HTR-8/SVneo (cell line): ENCODE results near the gene CDY1.
"Not testable (repeated sequence)": the region's sequence is repeated elsewhere in the genome, so short reads cannot be mapped to it uniquely, and the experiment has no call there.

Experiments
- DNase-seq: peaks from one replicate; pipeline ENCODE4 v3.0.0; 2011; ENCODE audit warnings: low spot score, mixed read lengths; ENCODE audit not compliant: insufficient read length
- FAIRE-seq: peaks from 2 replicates; lab custom pipeline; 2011; peaks lifted over from hg19 to GRCh38; lab: Jason Lieb, UNC

Gene CDY1, protein sequence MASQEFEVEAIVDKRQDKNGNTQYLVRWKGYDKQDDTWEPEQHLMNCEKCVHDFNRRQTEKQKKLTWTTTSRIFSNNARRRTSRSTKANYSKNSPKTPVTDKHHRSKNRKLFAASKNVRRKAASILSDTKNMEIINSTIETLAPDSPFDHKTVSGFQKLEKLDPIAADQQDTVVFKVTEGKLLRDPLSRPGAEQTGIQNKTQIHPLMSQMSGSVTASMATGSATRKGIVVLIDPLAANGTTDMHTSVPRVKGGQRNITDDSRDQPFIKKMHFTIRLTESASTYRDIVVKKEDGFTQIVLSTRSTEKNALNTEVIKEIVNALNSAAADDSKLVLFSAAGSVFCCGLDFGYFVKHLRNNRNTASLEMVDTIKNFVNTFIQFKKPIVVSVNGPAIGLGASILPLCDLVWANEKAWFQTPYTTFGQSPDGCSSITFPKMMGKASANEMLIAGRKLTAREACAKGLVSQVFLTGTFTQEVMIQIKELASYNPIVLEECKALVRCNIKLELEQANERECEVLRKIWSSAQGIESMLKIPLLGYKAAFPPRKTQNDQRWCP

DNA sequence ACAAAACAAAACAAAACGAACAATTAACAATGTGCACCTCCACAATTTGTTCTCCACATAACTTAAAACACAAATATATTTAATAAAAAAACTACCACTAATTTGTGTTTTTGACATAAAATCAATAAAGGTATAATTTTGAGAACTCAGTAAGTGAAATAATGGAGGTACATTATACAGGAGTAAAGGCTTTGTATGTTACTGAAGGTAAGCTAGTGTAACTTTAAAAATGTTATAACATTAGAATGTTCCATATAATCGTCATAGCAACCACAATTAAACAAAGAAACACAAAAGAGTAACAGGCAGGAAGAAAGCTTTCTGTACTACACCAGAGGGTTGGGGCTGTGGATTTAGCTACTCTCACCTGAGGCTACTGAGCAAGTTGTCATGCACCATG is at the start of gene CDY1:
TSS of gene CDY1 (plus strand) at position 301 of the 400 bp plus-strand sequence. CDS start 326 bp downstream, outside the sequence.
- not testable (repeated sequence) for DNase-seq, FAIRE-seq

GRCh38 chrY:25593336-25593735 is 28.6 kb upstream of the CDY1 start:
- FAIRE-seq, DNase-seq: not testable (repeated sequence)

- FAIRE-seq, DNase-seq: not testable (repeated sequence)
Observed at GRCh38 chrY:25620209-25620608, 1.7 kb upstream of the CDY1 start.

DNA sequence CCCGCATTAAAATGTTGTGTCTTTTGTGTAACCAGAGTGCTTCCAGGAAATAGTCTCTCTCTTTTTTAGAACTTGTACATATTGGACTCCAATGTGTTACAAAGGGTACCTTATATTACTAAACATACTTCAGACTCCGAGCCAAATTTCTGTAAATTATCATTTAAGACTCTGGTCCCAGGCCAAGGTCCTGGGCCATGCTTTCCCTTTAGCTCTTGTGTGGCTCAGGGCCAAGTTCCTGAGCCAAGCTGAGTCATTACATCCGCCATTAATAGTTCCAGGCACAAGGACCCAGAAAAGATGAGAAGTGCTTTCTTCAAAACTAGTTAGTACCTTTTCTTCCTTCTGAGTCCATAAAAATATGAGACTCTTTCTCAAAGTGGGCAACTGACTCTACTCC is 4.6 kb downstream of the CDY1 start:
- not testable (repeated sequence) for DNase-seq, FAIRE-seq

GRCh38 chrY:25630383-25631112 is 8.6 kb downstream of the CDY1 start:
- not testable (repeated sequence) for DNase-seq, FAIRE-seq

- FAIRE-seq, DNase-seq: not testable (repeated sequence)
Observed at GRCh38 chrY:25639852-25640251, 17.9 kb downstream of the CDY1 start.

DNA sequence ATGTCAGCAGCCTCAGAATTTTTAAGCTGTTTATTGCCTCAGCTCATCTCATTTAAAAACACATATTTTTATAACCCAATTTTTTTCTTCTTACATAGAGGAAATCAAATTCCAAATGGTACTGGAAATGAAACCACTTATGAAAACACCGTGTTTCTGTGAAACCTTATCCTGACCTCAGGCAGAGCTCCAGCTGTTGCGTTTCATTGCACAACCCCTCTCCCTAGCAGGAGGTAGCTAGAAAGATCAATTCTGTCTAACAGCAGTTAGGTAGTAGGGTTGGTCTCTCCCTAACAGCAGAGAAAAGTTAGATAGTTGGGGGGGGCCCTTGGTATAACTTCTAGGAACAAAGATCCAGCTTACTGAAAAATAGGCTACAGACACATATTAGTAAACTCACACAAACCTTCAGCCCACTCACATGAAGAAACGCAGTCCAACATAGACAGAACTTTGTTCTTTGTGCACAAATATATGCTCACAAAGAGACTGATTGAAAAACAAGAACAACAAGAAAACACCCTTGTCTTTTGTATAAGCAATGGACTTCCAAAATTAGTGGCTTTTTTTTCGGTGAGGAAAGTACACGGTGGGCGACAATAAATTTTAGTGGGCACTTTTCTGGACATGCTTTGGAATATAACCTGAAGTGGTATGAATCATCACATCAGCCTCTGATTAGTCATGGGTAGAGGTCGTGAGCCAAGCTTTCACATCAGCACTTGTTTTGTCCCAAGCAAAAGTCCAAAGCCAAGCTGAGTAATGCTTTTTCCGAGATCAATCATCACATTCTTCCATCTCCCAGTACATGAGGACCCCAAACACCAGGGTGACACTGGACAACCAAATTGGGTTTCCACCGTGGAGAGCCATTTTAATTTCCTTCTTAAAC is 21.4 kb downstream of the CDY1 start:
- DNase-seq, FAIRE-seq: not testable (repeated sequence)
